ENCODE data around the gene COMMD7. TPM values are rescaled to one million over a fixed set of nuclear protein-coding genes. Genes with fewer than 3 reads are reported as not detected.

COMMD7 gene
- 42.3 and 43.0 TPM in 2 replicates for total RNA-seq (2021)
- Bru-seq, nascent RNA, result percentile 77 among the genes with signal in this experiment
- percentile 96 among the genes with signal in this experiment for BruChase-seq, experiment 1, labeled RNA remaining after a 2-hour chase
- BruChase-seq, experiment 2, labeled RNA remaining after a 6-hour chase, result percentile 97 among the genes with signal in this experiment
- long read RNA-seq, transcript COMMD7-201 (9 exons, 1,900 nt), result major isoform, 114 of 127 reads
- long read RNA-seq, transcript COMMD7-202 (9 exons, 1,343 nt), result minor isoform, 12 of 127 reads
- long read RNA-seq, partial matches to known transcripts, result 0 of 127 reads
- long read RNA-seq, other reads (novel, unspliced or antisense), result 1 of 127 reads

DNA sequence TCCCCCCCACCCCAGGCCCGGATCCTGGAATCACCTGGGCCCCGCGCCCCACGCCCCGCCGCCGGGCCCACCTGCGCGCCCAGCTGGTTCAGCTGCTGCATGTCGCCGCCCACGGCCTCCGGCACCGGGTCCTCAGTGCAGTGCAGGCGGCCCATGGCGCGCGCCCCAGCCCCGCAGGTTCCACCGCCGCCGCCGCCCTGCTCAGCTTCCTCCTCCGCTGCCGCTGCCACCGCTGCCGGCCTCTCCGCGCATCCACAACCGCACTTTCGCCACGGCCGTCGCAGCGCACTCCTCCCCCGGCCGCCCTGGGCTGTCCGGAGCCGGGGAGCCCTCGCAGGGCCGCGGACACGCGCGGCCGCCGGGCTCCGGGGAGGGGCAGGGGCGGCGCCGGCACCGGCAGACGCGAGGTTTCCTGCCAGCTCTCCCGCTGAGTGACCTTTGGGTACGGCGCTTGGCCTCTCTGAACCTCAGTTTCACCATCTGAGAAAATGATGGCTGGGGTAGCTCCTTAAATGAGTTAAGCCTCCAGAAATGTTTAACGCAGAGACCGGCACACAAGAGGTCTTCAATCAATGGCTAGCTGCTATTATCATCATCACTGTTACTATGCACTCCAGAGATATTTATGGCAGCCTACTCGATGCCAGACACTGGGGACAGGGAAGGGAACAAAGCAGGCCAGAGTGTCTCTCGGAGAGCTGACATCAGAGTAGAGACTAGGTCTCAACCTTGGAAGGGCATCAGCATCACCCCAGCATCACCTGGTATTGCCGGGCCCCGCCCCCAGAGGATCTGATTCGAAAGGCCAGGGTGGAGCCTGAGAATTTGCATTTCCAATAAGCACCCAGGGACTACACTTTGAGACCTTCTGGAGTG lies at the start of gene COMMD7:
TSS of gene COMMD7 (minus strand) at position 231 of the 876 bp plus-strand sequence. CDS start at position 155, 76 bp downstream.
- DNase-seq, result peak in 1 of 2 experiments; percentile 49
- no peaks in the 10 kb centered on the region for H4K20me1 ChIP-seq (ENCODE audit: insufficient read depth)
- peak within 1 kb of the TSS; percentile 97 for H3K4me3 ChIP-seq
- peak within 1 kb of the TSS; percentile 98 for H3K4me2 ChIP-seq
- peaks cover 10% of the 10 kb centered on the region for H3K79me2 ChIP-seq (ENCODE audit: low read depth)
- no peaks in the 10 kb centered on the region for H3K36me3 ChIP-seq (ENCODE audit: low read depth)
- peaks cover 39% of the 10 kb centered on the region for H3K4me1 ChIP-seq (replicated peaks; ENCODE audit: insufficient read depth)
- no peaks in the 10 kb centered on the region for H3K9me3 ChIP-seq (ENCODE audit: insufficient read depth, low read depth)
- peak within 1 kb of the TSS; percentile 14; the same call in 1 of the 2 replicates for H3K27ac ChIP-seq
- H2AFZ ChIP-seq, result peak within 1 kb of the TSS; percentile 96
- CTCF ChIA-PET, result interaction anchor here (0.6 to 1.4 kb wide), 2 partner anchors 30 to 35 kb away, joined by 3 to 16 read pairs; no protein-coding TSS in a partner anchor
- peaks cover 25% of the 10 kb centered on the region; the same call in 1 of the 2 replicates for H3F3A ChIP-seq (ENCODE audit: insufficient read depth, low read depth)
- H3K9me2 ChIP-seq (ENCODE audit: insufficient read depth), result no peaks in the 10 kb centered on the region
- POLR2A ChIA-PET (ENCODE audit: unreplicated experiment), result no interaction called here
- BruUV-seq (replicated peaks), result no TSS peak
- intact Hi-C loops (cut with micrococcal nuclease; ENCODE audit: unreplicated experiment), result loop anchor here (2.0 to 5.0 kb wide), 2 partner anchors 19 to 61 kb away; partner anchors contain the start of gene DNMT3B
- TF ChIP-seq, protein P1, sequence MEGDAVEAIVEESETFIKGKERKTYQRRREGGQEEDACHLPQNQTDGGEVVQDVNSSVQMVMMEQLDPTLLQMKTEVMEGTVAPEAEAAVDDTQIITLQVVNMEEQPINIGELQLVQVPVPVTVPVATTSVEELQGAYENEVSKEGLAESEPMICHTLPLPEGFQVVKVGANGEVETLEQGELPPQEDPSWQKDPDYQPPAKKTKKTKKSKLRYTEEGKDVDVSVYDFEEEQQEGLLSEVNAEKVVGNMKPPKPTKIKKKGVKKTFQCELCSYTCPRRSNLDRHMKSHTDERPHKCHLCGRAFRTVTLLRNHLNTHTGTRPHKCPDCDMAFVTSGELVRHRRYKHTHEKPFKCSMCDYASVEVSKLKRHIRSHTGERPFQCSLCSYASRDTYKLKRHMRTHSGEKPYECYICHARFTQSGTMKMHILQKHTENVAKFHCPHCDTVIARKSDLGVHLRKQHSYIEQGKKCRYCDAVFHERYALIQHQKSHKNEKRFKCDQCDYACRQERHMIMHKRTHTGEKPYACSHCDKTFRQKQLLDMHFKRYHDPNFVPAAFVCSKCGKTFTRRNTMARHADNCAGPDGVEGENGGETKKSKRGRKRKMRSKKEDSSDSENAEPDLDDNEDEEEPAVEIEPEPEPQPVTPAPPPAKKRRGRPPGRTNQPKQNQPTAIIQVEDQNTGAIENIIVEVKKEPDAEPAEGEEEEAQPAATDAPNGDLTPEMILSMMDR (conservative IDR thresholded peaks at IDR 0.05), result no peak
- TF ChIP-seq EZH2 (IDR thresholded peaks at IDR 0.05; ENCODE audit: low read depth), result no peak
- H3K27me3 ChIP-seq (ENCODE audit: insufficient read depth, low read depth), result no peaks in the 10 kb centered on the region

DNA sequence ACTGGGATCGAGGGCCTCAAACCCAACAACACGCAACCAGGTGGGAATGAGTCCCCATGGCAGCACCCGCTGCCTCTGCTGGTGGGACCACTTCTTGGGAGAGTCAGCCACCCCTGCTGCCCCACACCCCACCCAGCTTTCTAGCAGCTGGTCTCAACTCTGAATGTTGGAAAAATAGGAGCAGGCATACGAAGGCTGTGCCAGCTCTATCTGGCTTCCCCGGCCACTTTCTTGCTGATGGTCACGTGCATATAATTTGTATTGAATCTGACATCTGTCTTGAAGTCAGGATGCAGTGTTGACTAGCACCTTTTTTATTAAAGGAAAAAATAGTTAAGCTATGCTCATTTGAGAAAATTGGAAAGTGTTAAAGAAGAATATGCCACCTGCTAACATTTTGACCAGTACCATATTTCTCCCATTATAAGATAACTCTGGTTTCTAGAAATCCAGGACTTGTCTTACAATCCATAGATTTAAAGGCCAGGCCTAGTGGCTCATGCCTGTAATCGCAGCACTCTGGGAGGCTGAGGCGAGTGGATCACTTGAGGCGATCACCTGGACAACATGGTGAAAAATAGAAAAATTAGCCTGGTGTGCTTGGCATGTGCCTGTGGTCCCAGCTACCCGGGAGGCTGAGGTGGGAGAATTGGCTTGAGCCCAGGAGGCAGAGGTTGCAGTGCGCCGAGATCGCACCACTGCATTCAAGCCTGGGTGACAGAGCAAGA lies 49.6 kb upstream of the COMMD7 start:
- no peaks in the 10 kb centered on the region for H3K36me3 ChIP-seq (ENCODE audit: low read depth)
- no peak overlapping the region for H3K4me3 ChIP-seq
- H3F3A ChIP-seq (ENCODE audit: insufficient read depth, low read depth), result no peaks in the 10 kb centered on the region
- no peak for DNase-seq
- no peak overlapping the region for H3K27ac ChIP-seq
- no peak for TF ChIP-seq EZH2 (IDR thresholded peaks at IDR 0.05; ENCODE audit: low read depth)
- TF ChIP-seq, protein P1 (conservative IDR thresholded peaks at IDR 0.05), result 0 out of 2 replicates have a peak, but pooled peaks have one; percentile 23
- no peaks in the 10 kb centered on the region for H3K79me2 ChIP-seq (ENCODE audit: low read depth)
- no TSS peak for BruUV-seq (replicated peaks)
- H3K4me1 ChIP-seq (replicated peaks; ENCODE audit: insufficient read depth), result no peaks in the 10 kb centered on the region
- H3K27me3 ChIP-seq (ENCODE audit: insufficient read depth, low read depth), result no peaks in the 10 kb centered on the region
- H3K9me3 ChIP-seq (ENCODE audit: insufficient read depth, low read depth), result no peaks in the 10 kb centered on the region
- H3K9me2 ChIP-seq (ENCODE audit: insufficient read depth), result no peaks in the 10 kb centered on the region
- no peaks in the 10 kb centered on the region for H4K20me1 ChIP-seq (ENCODE audit: insufficient read depth)
- H3K4me2 ChIP-seq, result no peak overlapping the region
- POLR2A ChIA-PET (ENCODE audit: unreplicated experiment), result interaction anchor here (0.6 kb wide), 1 partner anchor 27 kb away, joined by 3 read pairs; the partner anchor contains the start of gene MAPRE1
- H2AFZ ChIP-seq, result no peak overlapping the region
- intact Hi-C loops (cut with micrococcal nuclease; ENCODE audit: unreplicated experiment), result loop anchor here (5.0 kb wide), 1 partner anchor 499 kb away; no protein-coding TSS in a partner anchor
- CTCF ChIA-PET, result interaction anchor here (0.6 kb wide), 2 partner anchors 15 to 153 kb away, joined by 3 to 4 read pairs; no protein-coding TSS in a partner anchor
